GM19468 (cell line): Measurements from ENCODE around the gene RMRP.

Source experiments
- ATAC-seq: cut with Tn5 transposase; IDR thresholded peaks from one replicate; pipeline ENCODE4 v1.9.1; 2021; ENCODE audit warnings: mild to moderate bottlenecking, moderate library complexity, moderate number of reproducible peaks; ENCODE audit not compliant: unreplicated experiment; ENCODE audit errors: extremely low read depth

The RMRP gene

GRCh38 chr9:35687972-35688557 is 30.2 kb upstream of the RMRP start:
- ATAC-seq: no peak

GRCh38 chr9:35687306-35687705 is 29.5 kb upstream of the RMRP start:
- ATAC-seq: no peak

GRCh38 chr9:35686222-35687203 is 28.7 kb upstream of the RMRP start:
- peak; percentile 53 for ATAC-seq

- ATAC-seq: no peak
These were observed 27.7 kb upstream of the RMRP start for GRCh38 chr9:35685506-35685905.

GRCh38 chr9:35684921-35685320 is 27.1 kb upstream of the RMRP start:
- no peak for ATAC-seq

GRCh38 chr9:35683323-35683722 is 25.5 kb upstream of the RMRP start:
- no peak for ATAC-seq

GRCh38 chr9:35682520-35683315 is 24.9 kb upstream of the RMRP start:
- no peak for ATAC-seq

GRCh38 chr9:35682051-35682450 is 24.2 kb upstream of the RMRP start:
- no peak for ATAC-seq

- no peak for ATAC-seq
These were observed 23.7 kb upstream of the RMRP start for GRCh38 chr9:35681341-35682002.

- no peak for ATAC-seq
These were observed 22.7 kb upstream of the RMRP start for GRCh38 chr9:35680331-35681105.

- no peak for ATAC-seq
These were observed 22.0 kb upstream of the RMRP start for GRCh38 chr9:35679766-35680330.

- ATAC-seq: no peak
These were observed 21.3 kb upstream of the RMRP start for GRCh38 chr9:35679091-35679490.

- no peak for ATAC-seq
These were observed 18.0 kb upstream of the RMRP start for GRCh38 chr9:35675732-35676392.

GRCh38 chr9:35675204-35675603 is 17.4 kb upstream of the RMRP start:
- ATAC-seq: no peak

GRCh38 chr9:35674025-35674361 is 16.2 kb upstream of the RMRP start:
- ATAC-seq: no peak

GRCh38 chr9:35673132-35674024 is 15.6 kb upstream of the RMRP start, which contains the start of gene CA9:
Gene CA9 (plus strand): TSS chr9:35673928. CDS start chr9:35673960, 32 bp downstream.
- ATAC-seq: no peak

- ATAC-seq: no peak
These were observed 11.7 kb upstream of the RMRP start for GRCh38 chr9:35669331-35670145.
